Lower lobe of right lung (tissue), 2 donors: ENCODE data around the gene ZNF462. TPM values are rescaled to one million over a fixed set of nuclear protein-coding genes. Genes with fewer than 3 reads are reported as not detected.
"Not testable (repeated sequence)": the region's sequence is repeated elsewhere in the genome, so short reads cannot be mapped to it uniquely, and the experiment has no call there.

Source experiments
- ATAC-seq, 2 donors: fragments of 200-7000 bp; cut with Tn5 transposase; one replicate each; pipeline ENCODE4 v1.9.1; 2020 to 2022; ENCODE audit warnings: mild to moderate bottlenecking in 2 of 2, moderate library complexity in 2 of 2
- DNase-seq: peaks from one replicate; pipeline ENCODE4 v3.0.0-alpha.2; 2020
- H3K27ac ChIP-seq: fragments of 200-600 bp; one replicate; pipeline ENCODE4 v1.8.0; 2022
- H3K27me3 ChIP-seq: fragments of 200-600 bp; one replicate; pipeline ENCODE4 v1.8.0; 2022; ENCODE audit warnings: low read depth
- H3K36me3 ChIP-seq: fragments of 200-600 bp; one replicate; pipeline ENCODE4 v1.8.0; 2022; ENCODE audit warnings: mild to moderate bottlenecking
- H3K4me1 ChIP-seq: fragments of 200-600 bp; one replicate; pipeline ENCODE4 v1.8.0; 2022
- H3K4me3 ChIP-seq: fragments of 200-600 bp; one replicate; pipeline ENCODE4 v1.8.0; 2022; ENCODE audit warnings: mild to moderate bottlenecking
- H3K9me3 ChIP-seq: fragments of 200-600 bp; one replicate; pipeline ENCODE4 v1.8.0; 2022
- intact Hi-C: fragments of 100-400 bp; cut with DNase I; formaldehyde crosslinking; loops from one replicate; pipeline ENCODE4 v1.11.0; 2022
- total RNA-seq: library from RNA; stranded (reverse); fragmentation: NEBNext Ultra II Directional; extraction: Animal tissue kit (Norgen Biotek cat#: 25700); gene quantifications from one replicate; pipeline ENCODE4 v1.2.1, GENCODE V29; 2021
- TF ChIP-seq, protein P1 (sequence below): fragments of 200-600 bp; IDR thresholded peaks from one replicate; pipeline ENCODE4 v1.8.0; 2022; ENCODE audit warnings: antibody characterized with exemption, mild to moderate bottlenecking
- donor health status: DM: no; HTN: yes; CAD: no; lungs with severe emphysema.

Gene ZNF462
- total RNA-seq, 1 donor from 2014 or later = 24.4 TPM

GRCh38 chr9:106835840-106836239 is 27.1 kb upstream of the ZNF462 start:
- no peaks in the 10 kb centered on the region for H3K4me1 ChIP-seq
- no peak for DNase-seq
- TF ChIP-seq, protein P1, sequence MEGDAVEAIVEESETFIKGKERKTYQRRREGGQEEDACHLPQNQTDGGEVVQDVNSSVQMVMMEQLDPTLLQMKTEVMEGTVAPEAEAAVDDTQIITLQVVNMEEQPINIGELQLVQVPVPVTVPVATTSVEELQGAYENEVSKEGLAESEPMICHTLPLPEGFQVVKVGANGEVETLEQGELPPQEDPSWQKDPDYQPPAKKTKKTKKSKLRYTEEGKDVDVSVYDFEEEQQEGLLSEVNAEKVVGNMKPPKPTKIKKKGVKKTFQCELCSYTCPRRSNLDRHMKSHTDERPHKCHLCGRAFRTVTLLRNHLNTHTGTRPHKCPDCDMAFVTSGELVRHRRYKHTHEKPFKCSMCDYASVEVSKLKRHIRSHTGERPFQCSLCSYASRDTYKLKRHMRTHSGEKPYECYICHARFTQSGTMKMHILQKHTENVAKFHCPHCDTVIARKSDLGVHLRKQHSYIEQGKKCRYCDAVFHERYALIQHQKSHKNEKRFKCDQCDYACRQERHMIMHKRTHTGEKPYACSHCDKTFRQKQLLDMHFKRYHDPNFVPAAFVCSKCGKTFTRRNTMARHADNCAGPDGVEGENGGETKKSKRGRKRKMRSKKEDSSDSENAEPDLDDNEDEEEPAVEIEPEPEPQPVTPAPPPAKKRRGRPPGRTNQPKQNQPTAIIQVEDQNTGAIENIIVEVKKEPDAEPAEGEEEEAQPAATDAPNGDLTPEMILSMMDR = no peak
- intact Hi-C loops = no loop called here
- no peaks in the 10 kb centered on the region for H3K27me3 ChIP-seq
- no peak overlapping the region for H3K27ac ChIP-seq
- ATAC-seq = no peak
- no peaks in the 10 kb centered on the region for H3K36me3 ChIP-seq
- H3K4me3 ChIP-seq = no peak overlapping the region
- no peaks in the 10 kb centered on the region for H3K9me3 ChIP-seq

DNA sequence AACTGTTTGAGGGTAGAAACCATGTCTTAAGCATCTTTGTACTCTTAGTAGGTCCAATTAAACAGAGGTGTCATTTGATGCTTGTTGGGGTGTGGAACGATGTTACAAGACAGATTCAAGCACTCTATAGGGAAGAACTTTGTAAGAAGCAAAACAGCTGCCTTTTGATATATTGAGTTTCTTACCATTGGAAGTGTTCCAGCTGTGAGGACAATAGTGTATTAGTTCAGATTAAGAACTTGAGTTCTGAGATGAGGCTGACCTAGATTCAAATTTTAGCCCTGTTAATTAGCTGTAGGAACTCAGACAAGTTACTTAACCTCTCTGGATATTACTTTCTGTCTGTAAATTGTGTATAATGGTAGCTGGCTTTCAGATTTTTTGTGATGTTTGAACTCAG is 19.6 kb upstream of the ZNF462 start:
- Histone ChIP-seq H3K9me3 (no peaks in the 10 kb centered on the region), H3K4me1 (no peaks in the 10 kb centered on the region), H3K4me3 (no peak overlapping the region), H3K27me3 (no peaks in the 10 kb centered on the region), H3K27ac (no peak overlapping the region), H3K36me3 (no peaks in the 10 kb centered on the region)
- TF ChIP-seq, protein P1 = no peak
- DNase-seq (no peak), ATAC-seq (no peak)
- intact Hi-C loops = no loop called here

GRCh38 chr9:106846307-106846706 is 16.7 kb upstream of the ZNF462 start:
- H3K27me3 ChIP-seq = no peaks in the 10 kb centered on the region
- no peak overlapping the region for H3K27ac ChIP-seq
- no peaks in the 10 kb centered on the region for H3K4me1 ChIP-seq
- no peaks in the 10 kb centered on the region for H3K9me3 ChIP-seq
- intact Hi-C loops = no loop called here
- ATAC-seq (no peak), DNase-seq (no peak)
- TF ChIP-seq, protein P1 = no peak
- H3K36me3 ChIP-seq = no peaks in the 10 kb centered on the region
- H3K4me3 ChIP-seq = no peak overlapping the region

GRCh38 chr9:106846857-106847256 is 16.1 kb upstream of the ZNF462 start:
- Histone ChIP-seq H3K9me3 (no peaks in the 10 kb centered on the region), H3K4me3 (no peak overlapping the region), H3K36me3 (no peaks in the 10 kb centered on the region), H3K4me1 (no peaks in the 10 kb centered on the region), H3K27me3 (no peaks in the 10 kb centered on the region), H3K27ac (no peak overlapping the region)
- DNase-seq (no peak), ATAC-seq (no peak)
- TF ChIP-seq, protein P1 = no peak
- intact Hi-C loops = no loop called here

GRCh38 chr9:106851640-106852039 is 11.3 kb upstream of the ZNF462 start:
- DNase-seq, ATAC-seq: not testable (repeated sequence)

GRCh38 chr9:106857811-106858470 is 5.0 kb upstream of the ZNF462 start:
- H3K27ac ChIP-seq = no peak overlapping the region
- TF ChIP-seq, protein P1 = no peak
- H3K4me3 ChIP-seq = no peak overlapping the region
- intact Hi-C loops = no loop called here
- H3K9me3 ChIP-seq = no peaks in the 10 kb centered on the region
- ATAC-seq (no peak), DNase-seq (no peak)
- H3K4me1 ChIP-seq = no peaks in the 10 kb centered on the region
- H3K27me3 ChIP-seq = no peaks in the 10 kb centered on the region
- H3K36me3 ChIP-seq = no peaks in the 10 kb centered on the region

More at GRCh38 chr9:106851640-106852039, 11.3 kb upstream of the ZNF462 start:
- H3K27me3 ChIP-seq, H3K9me3 ChIP-seq, intact Hi-C loops, H3K27ac ChIP-seq, H3K4me3 ChIP-seq, H3K4me1 ChIP-seq, H3K36me3 ChIP-seq: not testable (repeated sequence)
